HG03342 (cell line): ENCODE results near the gene AASDHPPT.
"Not testable (repeated sequence)": the region's sequence is repeated elsewhere in the genome, so short reads cannot be mapped to it uniquely, and the experiment has no call there.

ENCODE experiments used
- ATAC-seq: cut with Tn5 transposase; IDR thresholded peaks from one replicate; pipeline ENCODE4 v1.9.1; 2021; ENCODE audit warnings: mild to moderate bottlenecking, moderate library complexity; ENCODE audit not compliant: unreplicated experiment

The AASDHPPT gene, protein sequence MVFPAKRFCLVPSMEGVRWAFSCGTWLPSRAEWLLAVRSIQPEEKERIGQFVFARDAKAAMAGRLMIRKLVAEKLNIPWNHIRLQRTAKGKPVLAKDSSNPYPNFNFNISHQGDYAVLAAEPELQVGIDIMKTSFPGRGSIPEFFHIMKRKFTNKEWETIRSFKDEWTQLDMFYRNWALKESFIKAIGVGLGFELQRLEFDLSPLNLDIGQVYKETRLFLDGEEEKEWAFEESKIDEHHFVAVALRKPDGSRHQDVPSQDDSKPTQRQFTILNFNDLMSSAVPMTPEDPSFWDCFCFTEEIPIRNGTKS

DNA sequence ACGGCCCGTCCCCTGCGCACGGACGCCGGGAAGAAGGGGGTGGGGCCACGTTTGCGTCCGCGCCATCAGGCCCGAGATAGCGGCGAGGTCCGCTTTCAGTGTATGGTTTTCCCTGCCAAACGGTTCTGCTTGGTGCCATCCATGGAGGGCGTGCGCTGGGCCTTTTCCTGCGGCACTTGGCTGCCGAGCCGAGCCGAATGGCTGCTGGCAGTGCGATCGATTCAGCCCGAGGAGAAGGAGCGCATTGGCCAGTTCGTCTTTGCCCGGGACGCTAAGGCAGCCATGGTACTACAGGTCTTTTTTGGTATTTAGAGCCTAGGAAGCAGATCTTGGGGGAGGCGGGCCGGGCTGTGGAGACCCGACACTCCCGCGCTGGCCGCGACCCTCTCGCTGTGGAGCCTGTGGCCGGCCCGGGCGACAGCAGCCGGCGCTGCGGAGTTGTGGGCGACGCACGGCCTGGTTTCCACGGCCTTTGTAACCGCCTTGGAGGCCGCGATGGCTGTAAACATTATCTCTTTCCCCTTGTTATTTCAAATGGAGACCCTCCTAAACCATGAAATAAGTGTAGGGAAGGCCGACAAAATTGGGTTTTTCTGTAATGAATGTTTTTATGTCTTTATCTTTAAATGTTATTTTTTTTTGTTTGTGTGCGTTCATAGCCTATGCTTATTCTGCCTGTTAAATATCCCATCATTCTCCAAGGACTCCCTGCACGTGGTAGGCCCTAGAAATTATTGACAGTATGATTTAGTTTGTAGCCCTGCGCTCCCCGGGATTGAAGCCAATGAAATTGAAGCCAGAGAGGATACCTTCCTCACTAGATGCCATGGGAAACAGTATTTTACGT lies at the start of gene AASDHPPT:
AASDHPPT (plus strand) TSS at position 54 of the 847 bp plus-strand sequence; CDS start at position 103, 49 bp downstream.
- peak; percentile 25 for ATAC-seq

DNA sequence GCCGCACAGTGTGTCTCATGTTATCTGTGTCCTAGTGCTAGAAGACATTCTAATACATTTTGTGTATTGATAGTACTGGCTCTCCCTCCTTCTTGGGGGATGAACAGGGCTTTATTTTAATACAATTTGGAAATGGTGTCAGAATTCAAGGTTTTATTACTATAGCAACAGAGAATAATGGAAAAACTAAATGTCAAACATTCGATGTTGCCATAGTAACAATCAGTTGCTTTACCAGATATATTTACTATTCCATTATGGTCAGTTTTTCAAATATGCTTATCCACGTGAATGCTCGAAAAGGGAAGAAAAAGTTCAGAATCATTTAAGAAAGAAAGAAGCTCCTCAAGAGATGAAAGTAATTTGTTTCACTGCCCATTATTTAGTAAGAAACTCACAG lies 46.9 kb upstream of the AASDHPPT start:
- no peak for ATAC-seq

DNA sequence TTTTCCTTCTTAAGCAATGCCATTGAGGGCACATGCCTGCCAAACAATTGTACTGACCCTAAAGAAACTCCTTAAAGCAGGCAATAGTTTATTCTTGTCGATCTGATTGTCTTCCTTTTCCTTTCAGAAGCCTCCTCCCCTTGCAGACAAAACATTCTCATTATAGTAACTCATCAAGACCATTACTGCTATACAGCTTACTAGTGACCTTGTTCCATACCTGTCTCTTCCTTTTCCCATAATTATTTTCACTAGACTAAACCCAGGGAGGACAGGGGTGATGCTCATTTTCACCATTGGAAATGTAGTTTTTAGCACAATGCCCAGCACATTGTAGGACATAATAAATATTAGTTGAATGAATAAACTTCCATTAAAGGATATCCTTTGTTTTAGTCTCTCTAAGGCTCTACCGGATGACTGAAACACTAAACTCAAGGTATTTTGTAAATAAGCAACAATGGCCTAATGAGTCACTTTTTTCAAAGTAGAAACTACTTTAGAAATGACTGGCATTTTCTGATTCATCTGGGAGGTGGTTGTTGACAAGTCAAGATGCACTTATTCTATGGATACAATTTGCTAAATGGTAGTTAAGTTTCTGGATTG lies 46.2 kb upstream of the AASDHPPT start:
- peak; percentile 64 for ATAC-seq

DNA sequence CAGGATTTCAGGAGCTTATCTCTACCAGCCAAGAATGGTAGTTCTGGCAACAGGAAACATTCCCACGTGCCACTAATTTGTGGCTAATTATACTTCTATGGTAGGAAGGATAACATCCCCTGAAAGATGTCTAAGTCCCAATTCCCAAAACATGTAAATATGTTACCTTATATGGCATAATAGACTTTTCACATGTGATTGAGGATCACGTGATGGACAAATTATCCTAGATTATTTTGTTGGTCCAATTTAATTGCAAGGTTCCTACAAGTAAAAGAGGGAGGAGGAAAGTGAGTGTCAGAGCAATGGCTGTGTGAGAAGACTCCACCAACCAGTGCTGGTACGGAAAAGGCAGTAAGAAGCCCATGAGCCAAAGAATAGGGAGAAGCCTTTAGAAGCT lies 45.5 kb upstream of the AASDHPPT start:
- no peak for ATAC-seq

DNA sequence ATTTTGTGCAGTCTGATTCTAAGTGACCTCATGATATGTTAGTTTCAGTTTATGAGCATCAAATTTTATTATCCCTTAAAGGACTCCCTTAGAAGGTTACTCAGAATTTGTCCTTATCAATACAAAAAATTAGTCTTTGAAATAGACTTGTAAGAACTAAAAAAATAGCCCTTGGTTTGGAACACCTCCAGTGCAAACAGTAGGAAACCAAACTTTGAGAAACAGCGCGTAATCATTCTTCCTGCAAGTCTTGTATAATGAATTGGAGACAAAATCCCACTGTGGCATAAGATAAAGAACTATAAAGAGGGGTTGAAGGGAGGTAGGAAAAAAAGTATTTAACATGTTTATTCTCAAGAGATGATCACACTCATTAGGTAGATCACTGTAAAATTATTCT lies 44.6 kb upstream of the AASDHPPT start:
- ATAC-seq, result no peak

DNA sequence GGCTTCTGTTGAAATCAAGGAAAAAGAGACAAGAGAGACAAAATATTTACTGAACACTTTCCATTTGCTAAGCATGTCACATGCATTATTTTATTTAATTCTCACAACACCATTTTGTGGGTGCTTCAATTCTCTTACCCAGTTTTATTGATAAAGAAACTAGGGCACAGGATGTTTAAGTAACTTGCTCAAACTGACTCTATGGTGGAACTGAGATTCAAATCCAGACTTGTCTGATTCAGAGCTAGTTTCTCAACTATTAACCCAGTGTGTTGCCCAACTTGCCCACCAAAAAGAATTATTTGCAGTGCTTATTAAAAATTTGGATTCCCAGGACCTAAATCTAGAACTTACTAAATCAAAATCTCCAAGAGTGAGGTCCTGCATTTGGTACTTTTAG lies 33.9 kb upstream of the AASDHPPT start:
- ATAC-seq, result no peak

DNA sequence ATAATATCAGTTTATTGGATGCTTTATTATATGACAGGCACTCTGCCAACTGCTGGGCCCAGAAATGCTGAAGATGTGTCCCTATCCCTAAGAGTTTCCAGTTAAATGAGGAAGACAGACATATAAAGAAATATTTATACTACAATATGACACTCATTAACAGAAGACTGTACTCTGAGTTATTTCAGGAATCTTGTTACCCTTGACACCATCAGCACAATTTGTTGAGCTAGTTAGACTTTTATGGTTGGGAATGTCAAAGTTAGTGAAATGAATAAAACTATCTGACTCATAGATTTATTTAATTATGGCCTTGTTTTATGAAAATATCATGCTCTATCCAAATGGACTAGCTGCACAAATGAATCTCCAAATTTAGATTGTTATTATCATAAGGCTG lies 29.8 kb upstream of the AASDHPPT start:
- ATAC-seq, result no peak

DNA sequence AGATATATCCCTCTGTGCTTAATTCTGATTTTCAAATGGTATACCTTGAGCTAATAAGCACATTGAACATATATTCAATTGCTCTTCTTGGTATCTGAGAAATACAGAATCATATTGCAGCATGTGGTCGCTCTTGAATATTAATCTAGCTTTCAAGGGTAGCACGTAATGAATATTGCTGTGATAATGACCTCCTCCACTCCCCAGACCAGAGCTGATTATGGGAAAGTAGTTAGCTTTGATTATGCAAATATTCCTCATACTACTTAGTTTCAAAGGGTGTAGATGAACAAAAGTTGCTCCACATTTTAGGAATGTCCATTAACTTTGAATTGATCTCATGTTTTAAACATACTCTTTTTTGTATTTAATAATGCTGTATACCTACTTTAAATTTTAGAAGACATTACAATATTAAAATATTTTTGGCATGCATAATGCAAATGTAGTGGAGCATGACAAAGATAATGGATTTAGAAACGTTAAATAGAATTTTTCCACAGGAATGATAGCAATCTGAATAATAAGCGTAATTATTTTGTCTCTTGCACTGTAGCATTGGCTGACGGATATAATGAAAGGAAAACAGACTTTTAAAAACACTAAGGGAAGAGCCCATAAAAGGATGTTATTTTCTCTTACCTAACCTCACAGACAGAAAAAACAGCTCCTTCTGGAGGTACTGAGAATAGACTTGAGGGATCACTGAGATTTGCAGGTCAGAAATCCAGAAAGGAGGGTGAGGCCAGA lies 27.6 kb upstream of the AASDHPPT start:
- ATAC-seq, result no peak

DNA sequence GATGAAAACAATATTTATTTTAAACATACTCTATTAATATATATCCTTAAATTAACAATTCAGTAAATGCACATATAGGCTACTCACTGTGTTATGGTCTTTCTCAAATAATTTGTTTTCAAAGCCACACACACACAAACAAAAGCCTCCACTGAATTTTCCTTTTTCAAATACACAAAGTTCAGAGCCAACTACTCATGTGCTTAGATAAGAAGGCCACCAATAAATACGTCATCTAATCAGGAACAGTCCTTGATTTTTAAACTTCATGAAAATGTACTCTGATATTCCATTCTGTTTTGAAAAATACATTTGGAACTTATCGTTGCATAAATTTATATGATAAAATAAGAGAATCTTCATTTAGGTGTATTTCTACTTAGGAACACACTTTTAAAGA lies 26.4 kb upstream of the AASDHPPT start:
- no peak for ATAC-seq

DNA sequence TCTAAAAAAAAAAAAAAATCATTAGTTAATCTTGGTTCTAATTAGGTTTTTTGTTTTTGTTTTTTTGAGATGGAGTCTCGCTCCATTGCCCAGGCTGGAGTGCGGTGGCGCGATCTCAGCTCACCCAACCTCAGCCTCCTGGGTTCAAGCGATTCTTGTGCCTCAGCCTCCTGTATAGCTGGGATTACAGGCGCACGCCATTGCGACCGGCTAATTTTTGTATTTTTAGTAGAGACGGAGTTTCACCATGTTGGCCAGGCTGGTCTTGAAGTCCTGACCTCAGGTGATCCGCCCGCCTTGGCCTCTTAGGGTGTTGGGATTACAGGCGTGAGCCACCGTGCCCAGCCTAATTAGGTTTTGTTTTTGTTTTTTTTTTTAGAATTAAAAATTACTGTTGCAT lies 19.1 kb upstream of the AASDHPPT start:
- not testable (repeated sequence) for ATAC-seq

DNA sequence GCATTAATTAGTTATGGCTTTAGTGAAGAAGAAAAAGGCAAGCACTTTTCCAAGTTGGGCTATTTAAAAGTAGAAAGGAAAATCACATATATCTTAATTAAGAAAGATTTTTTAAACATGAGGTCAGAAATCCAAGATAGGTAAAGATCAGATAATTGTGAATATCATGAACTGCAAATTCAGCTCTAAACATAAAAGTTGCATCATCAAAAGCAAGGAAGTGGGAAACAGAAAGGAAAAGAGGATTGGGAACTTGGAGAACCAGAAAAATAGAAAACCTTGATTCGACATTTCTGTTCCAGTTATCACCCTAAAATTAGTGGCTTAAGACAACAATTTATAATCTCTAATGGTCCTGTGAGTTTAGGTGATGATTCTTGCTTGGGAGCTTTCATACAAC lies 17.8 kb upstream of the AASDHPPT start:
- ATAC-seq, result no peak

DNA sequence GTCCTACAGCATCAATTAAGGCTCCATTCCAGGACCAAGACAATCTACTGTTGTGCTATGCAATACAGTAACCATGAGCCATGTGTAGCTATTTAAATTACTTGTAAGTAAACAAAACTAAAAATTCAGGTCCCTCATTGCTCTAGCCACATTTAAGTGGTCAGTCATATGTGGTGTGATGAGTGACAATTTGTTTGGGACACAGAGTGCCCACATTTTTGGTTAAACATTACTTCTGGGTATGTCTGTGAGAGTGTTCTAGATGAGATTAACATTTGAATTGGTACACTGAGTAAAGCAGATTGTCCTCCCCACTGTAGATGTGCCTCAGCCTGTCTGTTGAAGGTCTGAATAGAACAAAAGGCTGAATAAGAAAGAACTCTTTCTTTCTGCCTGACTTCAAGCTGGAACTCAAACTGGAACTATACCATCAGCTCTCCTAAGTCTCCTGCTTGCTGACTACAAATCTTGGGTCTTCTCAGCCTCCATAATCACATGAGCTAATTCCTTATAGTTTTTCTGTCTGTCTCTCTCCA lies 16.1 kb upstream of the AASDHPPT start:
- no peak for ATAC-seq

DNA sequence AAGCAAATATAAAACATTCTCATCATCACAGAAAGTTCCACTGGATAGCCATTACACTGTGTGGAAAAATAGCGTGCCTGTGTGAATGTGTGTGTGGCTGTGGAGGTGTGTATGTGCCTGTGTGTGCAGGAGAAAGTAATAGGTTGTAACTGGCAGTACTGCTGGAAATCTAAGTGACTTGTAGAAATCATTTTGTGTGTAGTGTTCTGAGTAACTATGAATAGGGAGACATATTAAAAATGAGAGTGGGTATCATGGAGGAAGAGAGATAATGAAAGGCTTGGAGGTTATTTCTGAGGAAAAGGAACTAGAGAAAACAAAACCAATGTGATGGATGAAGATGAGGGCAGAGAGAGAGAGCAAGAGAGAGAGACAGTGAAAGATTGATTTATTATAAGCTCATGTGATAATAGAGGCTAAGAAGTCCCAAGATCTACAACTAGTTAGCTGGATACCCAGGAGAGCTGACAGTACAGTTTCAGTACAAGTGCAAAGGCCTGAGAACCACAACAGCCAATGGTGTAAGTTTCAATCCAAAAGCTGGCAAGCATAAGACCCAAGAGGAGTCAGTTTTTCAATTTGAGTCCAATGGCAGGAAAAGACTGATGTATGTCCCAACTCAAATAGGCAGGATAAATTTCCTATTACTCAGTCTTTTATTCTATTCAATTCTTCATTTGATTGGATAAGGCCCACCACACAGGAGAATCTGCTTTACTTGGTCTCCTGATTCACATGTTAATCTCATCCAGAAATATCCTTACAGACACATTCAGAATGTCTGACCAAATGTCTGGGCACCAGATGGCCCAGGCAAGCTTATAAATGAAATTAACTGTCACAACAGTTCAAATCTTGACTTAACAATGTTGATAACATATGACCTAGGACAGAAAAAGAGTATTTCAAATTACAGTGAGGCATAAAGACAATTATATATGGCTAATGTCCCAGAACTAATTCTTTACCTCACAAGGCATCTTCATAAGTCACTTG lies 15.2 kb upstream of the AASDHPPT start:
- no peak for ATAC-seq

DNA sequence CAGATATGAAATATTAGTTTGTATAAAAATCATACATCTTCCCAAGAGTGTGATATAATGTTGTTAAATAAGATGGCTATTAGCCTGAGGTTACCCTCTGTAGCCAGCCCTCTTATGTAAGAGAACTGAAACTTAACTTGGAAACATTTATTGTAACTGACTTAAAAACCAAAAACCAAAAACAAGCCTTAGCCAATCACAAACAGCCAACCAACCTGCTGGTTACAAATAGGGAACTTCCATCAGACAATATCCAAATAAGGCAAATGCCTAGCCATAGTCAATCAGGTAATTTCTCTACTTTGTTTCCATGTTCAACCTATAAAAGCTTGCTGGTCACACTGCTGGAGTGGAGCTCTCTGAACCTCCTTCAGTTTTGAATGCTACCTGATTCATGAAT lies 14.5 kb upstream of the AASDHPPT start:
- ATAC-seq, result peak; percentile 69

DNA sequence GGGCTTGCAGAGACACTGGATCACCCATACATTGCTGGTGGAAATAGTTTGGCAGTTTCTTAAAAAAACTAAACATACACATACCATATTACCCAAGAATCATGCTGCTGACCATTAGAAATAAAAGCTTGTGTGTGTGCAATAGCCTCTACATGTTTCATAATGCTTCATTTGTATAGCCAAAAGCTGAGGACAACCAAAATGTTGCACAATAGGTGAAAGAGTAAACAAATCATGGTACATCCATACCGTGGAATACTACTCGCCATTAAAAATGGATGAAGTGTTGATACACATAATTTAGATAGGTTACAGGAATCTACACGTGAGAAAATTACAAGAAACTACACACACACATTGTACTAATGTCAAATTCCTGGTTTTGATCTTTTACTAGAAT lies 6.9 kb upstream of the AASDHPPT start:
- ATAC-seq, result no peak

DNA sequence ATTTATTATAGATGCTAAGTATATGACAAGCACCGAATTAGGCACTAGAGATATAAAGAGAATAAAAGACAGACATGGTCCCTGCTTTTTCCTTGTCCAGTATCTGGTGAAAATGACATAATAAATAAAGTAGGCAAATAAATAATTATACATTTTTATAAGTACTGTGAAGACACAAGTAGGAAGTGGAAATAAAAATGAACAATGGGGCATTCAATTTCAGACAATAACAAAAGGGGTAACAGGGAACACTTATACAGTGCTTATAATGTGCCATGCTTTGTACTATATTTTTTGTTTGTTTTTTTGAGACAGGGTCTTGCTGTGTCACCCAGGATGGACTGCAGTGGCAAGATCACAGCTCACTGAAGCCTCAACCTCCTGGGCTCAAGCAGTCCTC lies 4.7 kb upstream of the AASDHPPT start:
- ATAC-seq, result no peak

DNA sequence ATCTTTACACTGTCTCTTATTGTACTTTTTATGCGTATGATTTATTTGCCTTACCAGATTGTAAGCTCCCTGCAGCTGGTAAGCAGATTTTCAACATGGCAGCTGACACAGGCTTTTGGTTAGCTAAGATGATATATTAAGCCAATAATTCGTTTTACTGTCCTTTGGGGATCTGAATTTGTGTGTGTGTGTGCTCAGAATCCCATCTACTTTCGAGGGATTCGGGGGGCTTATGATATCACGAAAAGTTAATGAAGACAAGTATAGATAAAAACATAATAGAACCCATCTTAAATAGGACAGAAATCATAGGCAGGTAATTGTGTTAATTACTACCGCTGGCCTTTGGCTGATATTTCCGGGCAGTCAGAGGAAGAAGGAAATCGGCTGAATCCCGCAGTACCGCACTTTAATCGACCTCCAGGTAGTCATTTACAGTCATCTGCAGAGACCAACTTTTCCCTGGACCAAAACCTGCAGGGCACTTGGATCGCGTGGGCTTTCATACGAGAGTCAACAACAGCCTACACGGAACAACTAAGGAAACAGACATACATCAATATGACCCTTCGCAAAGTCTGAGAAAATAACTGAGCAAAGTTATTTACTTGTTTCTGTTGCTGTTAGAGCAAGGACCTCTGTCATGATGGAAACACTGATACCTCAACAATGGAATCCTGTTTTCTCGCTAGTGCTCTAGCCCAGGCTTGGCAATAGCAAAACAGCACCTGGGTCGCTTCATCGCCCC lies 1.1 kb upstream of the AASDHPPT start:
- no peak for ATAC-seq

DNA sequence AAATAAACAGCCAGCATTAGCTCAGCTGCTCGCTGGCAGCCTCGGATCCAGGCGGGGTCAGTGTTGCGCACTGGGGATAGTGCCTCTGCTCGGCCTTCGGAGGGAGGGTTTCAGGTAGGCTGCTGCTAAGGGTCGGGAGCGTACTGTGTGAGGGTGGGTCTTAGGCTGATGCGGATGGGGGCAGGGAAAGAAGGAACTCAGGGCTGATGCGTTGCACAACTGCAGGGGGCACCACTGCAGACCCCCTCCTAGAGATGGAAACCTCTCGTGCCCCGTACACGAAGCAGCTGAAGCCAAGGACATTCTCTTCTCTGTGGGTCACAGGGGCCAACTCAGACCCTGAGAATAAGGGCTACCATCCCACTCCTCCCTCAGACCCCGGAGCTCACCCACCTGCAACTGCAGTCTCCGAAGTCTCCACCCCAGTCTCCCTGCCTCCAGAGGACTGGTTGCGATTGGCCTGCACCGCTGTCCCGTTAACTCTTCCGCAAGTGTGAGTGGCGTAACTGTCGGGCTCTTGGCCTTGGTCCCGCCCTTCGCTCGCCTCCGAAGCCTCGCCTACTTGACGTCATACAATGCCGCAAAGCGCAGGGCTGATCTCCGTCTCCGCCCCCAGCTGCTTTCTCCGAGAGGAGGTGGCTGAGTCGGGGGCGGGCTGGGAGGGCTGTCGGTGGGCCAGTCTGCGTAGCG lies 398 bp upstream of the AASDHPPT start, which contains the start of gene KBTBD3:
KBTBD3 (minus strand) TSS at position 429 of the 690 bp plus-strand sequence. CDS start 18,250 bp downstream, outside the sequence.
- peak; percentile 95 for ATAC-seq
